HepG2 (cell line): ENCODE results near the gene CEP20. TPM values are rescaled to one million over a fixed set of nuclear protein-coding genes. Genes with fewer than 3 reads are reported as not detected.
A peak's percentile ranks its signal among the peaks of the same experiment; 100 is the strongest.

Experiments
- AGO1 ChIP-seq: fragments of 200-400 bp; formaldehyde crosslinking; IDR thresholded peaks from 2 replicates; pipeline ENCODE4 v1.6.1; 2017; ENCODE audit warnings: mild to moderate bottlenecking, low read depth, low read length, moderate library complexity; ENCODE audit not compliant: poor library complexity, severe bottlenecking
- CBX2 ChIP-seq, 2 experiments: fragments of 200-600 bp in 1 of 2; sonication (generic); formaldehyde crosslinking in 1 of 2; IDR thresholded peaks; 2 replicates each; pipeline versions ENCODE4 v1.7.0 to v1.8.1; 2018 to 2022; ENCODE audit warnings: low read depth in 2 of 2, low read length in 1 of 2, mild to moderate bottlenecking in 1 of 2, missing genetic modification reagents in 1 of 2
- CREBL2 ChIP-seq: sonication (generic); formaldehyde crosslinking; IDR thresholded peaks from 2 replicates; pipeline ENCODE4 v1.8.1; 2023; ENCODE audit warnings: missing genetic modification reagents, mild to moderate bottlenecking, borderline replicate concordance
- FOXP4 ChIP-seq: sonication (generic); formaldehyde crosslinking; IDR thresholded peaks from 2 replicates; pipeline ENCODE4 v1.4.0; 2020; ENCODE audit warnings: missing genetic modification reagents
- HIVEP1 ChIP-seq: sonication (generic); formaldehyde crosslinking; IDR thresholded peaks from 2 replicates; pipeline ENCODE4 v1.4.0; 2020; ENCODE audit warnings: mild to moderate bottlenecking, missing genetic modification reagents
- HMGA1 ChIP-seq: sonication (generic); formaldehyde crosslinking; conservative IDR thresholded peaks from 2 replicates; pipeline ENCODE4 v1.4.0; 2020; ENCODE audit warnings: missing genetic modification reagents
- HOXA9 ChIP-seq: sonication (generic); formaldehyde crosslinking; IDR thresholded peaks from 2 replicates; pipeline ENCODE4 v1.8.1; 2022; ENCODE audit warnings: missing genetic modification reagents, mild to moderate bottlenecking, moderate library complexity, borderline replicate concordance
- MAFF ChIP-seq: IDR thresholded peaks from 2 replicates; pipeline ENCODE4 v1.6.1; 2011; ENCODE audit warnings: low read depth, low read length, improper control_type of control experiment
- NFE2 ChIP-seq: sonication (generic); formaldehyde crosslinking; IDR thresholded peaks from 2 replicates; pipeline ENCODE4 v1.4.0; 2020; ENCODE audit warnings: missing genetic modification reagents
- NFKBIZ ChIP-seq: IDR thresholded peaks from 2 replicates; pipeline ENCODE4 v1.6.1; 2018; ENCODE audit warnings: missing genetic modification reagents, missing compliant biosample characterization
- RNF2 ChIP-seq: fragments of 450-650 bp; conservative IDR thresholded peaks from 2 replicates; pipeline ENCODE4 v1.6.1; 2016; ENCODE audit warnings: low read depth
- SP4 ChIP-seq: sonication (generic); formaldehyde crosslinking; IDR thresholded peaks from 2 replicates; pipeline ENCODE4 v1.8.1; 2023; ENCODE audit warnings: mild to moderate bottlenecking, missing genetic modification reagents
- SRF ChIP-seq: IDR thresholded peaks from 2 replicates; pipeline ENCODE4 v1.6.1; 2011; ENCODE audit warnings: mild to moderate bottlenecking, low read depth, low read length, moderate library complexity
- WIZ ChIP-seq: sonication (generic); formaldehyde crosslinking; IDR thresholded peaks from 2 replicates; pipeline ENCODE4 v1.5.1; 2020; ENCODE audit warnings: mild to moderate bottlenecking, missing genetic modification reagents
- ZBTB14 ChIP-seq: sonication (generic); formaldehyde crosslinking; IDR thresholded peaks from 2 replicates; pipeline ENCODE4 v1.4.0; 2020; ENCODE audit warnings: missing genetic modification reagents
- ZFP62 ChIP-seq: sonication (generic); formaldehyde crosslinking; IDR thresholded peaks from 2 replicates; pipeline ENCODE4 v1.4.0; 2020; ENCODE audit warnings: missing genetic modification reagents
- ZNF143 ChIP-seq: sonication (generic); formaldehyde crosslinking; IDR thresholded peaks from 2 replicates; pipeline ENCODE4 v1.4.0; 2020; ENCODE audit warnings: missing genetic modification reagents
- ZNF598 ChIP-seq: sonication (generic); formaldehyde crosslinking; IDR thresholded peaks from 2 replicates; pipeline ENCODE4 v1.5.1; 2020; ENCODE audit warnings: mild to moderate bottlenecking, missing genetic modification reagents, borderline replicate concordance
- ZNF687 ChIP-seq: sonication (generic); formaldehyde crosslinking; IDR thresholded peaks from 2 replicates; pipeline ENCODE4 v1.5.1; 2020; ENCODE audit warnings: mild to moderate bottlenecking, missing genetic modification reagents, moderate library complexity
- polyA plus RNA-seq, 8 experiments: library from polyadenylated mRNA; depleted of rRNA in 3 of 8; stranded (reverse) in 7 of 8; unstranded in 1 of 8; fragments of >200 nt; fragmentation: Illumina TruSeq in 4 of 8; extraction: Trizol in 4 of 8; gene quantifications; 2 replicates each; pipeline versions ENCODE4 v1.2.1 to v1.2.3, GENCODE V29; 2011 to 2016; ENCODE audit warnings: low read depth in 4 of 8, missing spikeins in 1 of 8, mixed read lengths in 1 of 8; ENCODE audit not compliant: insufficient read depth in 1 of 8
- total RNA-seq, 5 experiments: library from RNA; depleted of rRNA; stranded (reverse); fragments of >200 nt; fragmentation: Illumina TruSeq; extraction: Trizol; gene quantifications; 2 replicates each; pipeline ENCODE4 v1.2.3, GENCODE V29; 2016; ENCODE audit warnings: low read depth in 1 of 5
- TF ChIP-seq, protein P1 (sequence below): sonication (generic); formaldehyde crosslinking; IDR thresholded peaks from 2 replicates; pipeline ENCODE4 v1.5.0; 2020; ENCODE audit warnings: missing genetic modification reagents

CEP20 gene
- total and polyA plus RNA-seq, 2 of the 13 experiments (the other 11 are each of a cell fraction or from before 2014, with no cell fraction given): 53.0 to 54.1 TPM

- no peak for TF ChIP-seq HMGA1 (CRISPR knock-in tag)
- no peak for TF ChIP-seq ZNF143 (CRISPR knock-in tag)
- no peak for TF ChIP-seq CBX2 (IDR thresholded peaks at IDR 0.05; ENCODE audit: low read depth, low read length)
- 0 out of 2 replicates have a peak, but pooled peaks have one; percentile 13 for TF ChIP-seq CBX2 (CRISPR knock-in tag; IDR thresholded peaks at IDR 0.05; ENCODE audit: low read depth)
- no peak for TF ChIP-seq NFKBIZ (CRISPR knock-in tag)
- no peak for TF ChIP-seq HIVEP1
- TF ChIP-seq MAFF: no peak
- TF ChIP-seq WIZ (CRISPR knock-in tag): no peak
- no peak for TF ChIP-seq ZBTB14
- TF ChIP-seq FOXP4 (CRISPR knock-in tag): no peak
- TF ChIP-seq ZFP62: no peak
- TF ChIP-seq ZNF598 (CRISPR knock-in tag): no peak
- TF ChIP-seq ZNF687: peak; percentile 18; the same call in 1 of the 2 replicates
- TF ChIP-seq, protein P1, sequence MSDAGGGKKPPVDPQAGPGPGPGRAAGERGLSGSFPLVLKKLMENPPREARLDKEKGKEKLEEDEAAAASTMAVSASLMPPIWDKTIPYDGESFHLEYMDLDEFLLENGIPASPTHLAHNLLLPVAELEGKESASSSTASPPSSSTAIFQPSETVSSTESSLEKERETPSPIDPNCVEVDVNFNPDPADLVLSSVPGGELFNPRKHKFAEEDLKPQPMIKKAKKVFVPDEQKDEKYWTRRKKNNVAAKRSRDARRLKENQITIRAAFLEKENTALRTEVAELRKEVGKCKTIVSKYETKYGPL (CRISPR knock-in tag): no peak
- TF ChIP-seq CREBL2 (CRISPR knock-in tag): no peak
- peak; percentile 38; the same call in 1 of the 2 replicates for TF ChIP-seq SP4
- no peak for TF ChIP-seq HOXA9 (CRISPR knock-in tag)
- TF ChIP-seq AGO1: peak; percentile 40
- no peak for TF ChIP-seq NFE2 (CRISPR knock-in tag)
- peak; percentile 79 for TF ChIP-seq SRF
- TF ChIP-seq RNF2: no peak
These were observed 30.5 kb downstream of the CEP20 start (continued) for GRCh38 chr16:15857724-15858560.
